ENCODE measurements around the gene SELP. TPM values are rescaled to one million over a fixed set of nuclear protein-coding genes. Genes with fewer than 3 reads are reported as not detected.

The SELP gene
- polyA plus RNA-seq, 1 experiment = not detected

- no peak for DNase-seq (ENCODE audit: low read depth, low spot score)
- peaks cover 2% of the 10 kb centered on the region for H3K27me3 ChIP-seq (ENCODE audit: control insufficient read depth, insufficient read depth, low read length)
- H3K4me3 ChIP-seq (ENCODE audit: low read depth, low read length) = no peak overlapping the region
- POLR2A ChIA-PET = no interaction called here
- CTCF ChIA-PET = no interaction called here
- no peaks in the 10 kb centered on the region for H3K9me3 ChIP-seq (ENCODE audit: control insufficient read depth, insufficient read depth, low read length)
- no peak overlapping the region for H3K27ac ChIP-seq (ENCODE audit: low read depth, low read length)
- no peak for TF ChIP-seq CTCF (IDR thresholded peaks at IDR 0.05; ENCODE audit: low read depth, low read length)
Measured at GRCh38 chr1:169576241-169576934, 53.5 kb downstream of the SELP start.

GRCh38 chr1:169574336-169574735, 55.6 kb downstream of the SELP start:
- POLR2A ChIA-PET = no interaction called here
- Histone ChIP-seq H3K27ac (ENCODE audit: low read depth, low read length) (no peak overlapping the region), H3K27me3 (ENCODE audit: control insufficient read depth, insufficient read depth, low read length) (peaks cover 2% of the 10 kb centered on the region), H3K4me3 (ENCODE audit: low read depth, low read length) (no peak overlapping the region), H3K9me3 (ENCODE audit: control insufficient read depth, insufficient read depth, low read length) (no peaks in the 10 kb centered on the region)
- CTCF ChIA-PET = no interaction called here
- TF ChIP-seq CTCF (IDR thresholded peaks at IDR 0.05; ENCODE audit: low read depth, low read length) = no peak
- DNase-seq (ENCODE audit: low read depth, low spot score) = no peak

DNA sequence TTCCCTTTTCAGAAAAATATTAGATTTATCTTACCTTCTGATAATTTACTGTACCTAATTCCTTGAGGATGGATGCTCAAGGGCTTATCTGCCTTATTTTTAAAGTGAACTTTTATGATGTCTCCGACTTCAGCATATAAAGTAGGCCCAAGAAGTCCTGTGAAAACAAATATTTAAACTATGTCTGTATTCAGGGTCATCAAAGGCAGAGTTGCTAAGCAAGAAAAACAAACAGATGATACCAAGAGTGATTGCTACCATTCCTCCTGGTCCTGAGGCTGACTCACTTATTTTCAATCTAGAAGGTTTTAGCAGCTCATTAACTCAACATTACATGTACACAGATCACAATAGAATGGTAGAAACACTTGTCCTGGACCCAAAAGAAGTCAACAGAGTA, 57.7 kb downstream of the SELP start:
- no peak for TF ChIP-seq CTCF (IDR thresholded peaks at IDR 0.05; ENCODE audit: low read depth, low read length)
- CTCF ChIA-PET = no interaction called here

DNA sequence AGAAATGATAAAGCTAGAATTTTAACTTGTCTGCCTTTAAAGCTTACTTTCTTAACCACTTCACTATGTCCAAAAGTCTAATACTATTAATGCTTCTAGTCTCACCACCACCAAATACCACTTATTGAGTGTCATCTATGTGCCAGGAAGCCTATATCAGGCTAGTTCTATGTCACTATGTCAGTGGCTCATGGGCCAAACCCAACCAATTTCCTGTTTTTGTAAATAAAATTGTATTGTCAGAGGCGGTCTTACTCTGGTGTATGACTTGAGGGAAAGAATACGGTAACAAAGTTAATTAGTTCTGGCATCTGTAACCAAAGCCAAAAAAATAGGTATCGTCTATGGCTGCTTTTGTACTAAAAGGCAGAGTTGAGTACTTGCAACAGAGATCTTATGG, 58.5 kb downstream of the SELP start:
- Histone ChIP-seq H3K4me3 (ENCODE audit: low read depth, low read length) (no peak overlapping the region), H3K9me3 (ENCODE audit: control insufficient read depth, insufficient read depth, low read length) (no peaks in the 10 kb centered on the region), H3K27ac (ENCODE audit: low read depth, low read length) (no peak overlapping the region), H3K27me3 (ENCODE audit: control insufficient read depth, insufficient read depth, low read length) (peaks cover 2% of the 10 kb centered on the region)
- ChIA-PET POLR2A (no interaction called here), CTCF (no interaction called here)
- no peak for TF ChIP-seq CTCF (IDR thresholded peaks at IDR 0.05; ENCODE audit: low read depth, low read length)
- no peak for DNase-seq (ENCODE audit: low read depth, low spot score)

More for the DNA sequence above, 57.7 kb downstream of the SELP start:
- H3K9me3 ChIP-seq (ENCODE audit: control insufficient read depth, insufficient read depth, low read length) = no peaks in the 10 kb centered on the region
- H3K27ac ChIP-seq (ENCODE audit: low read depth, low read length) = no peak overlapping the region
- DNase-seq (ENCODE audit: low read depth, low spot score) = no peak
- POLR2A ChIA-PET = no interaction called here
- no peak overlapping the region for H3K4me3 ChIP-seq (ENCODE audit: low read depth, low read length)
- peaks cover 2% of the 10 kb centered on the region for H3K27me3 ChIP-seq (ENCODE audit: control insufficient read depth, insufficient read depth, low read length)

GRCh38 chr1:169570172-169570574, 59.8 kb downstream of the SELP start:
- H3K27me3 ChIP-seq (ENCODE audit: control insufficient read depth, insufficient read depth, low read length) = no peaks in the 10 kb centered on the region
- ChIA-PET CTCF (no interaction called here), POLR2A (no interaction called here)
- no peaks in the 10 kb centered on the region for H3K9me3 ChIP-seq (ENCODE audit: control insufficient read depth, insufficient read depth, low read length)
- H3K4me3 ChIP-seq (ENCODE audit: low read depth, low read length) = no peak overlapping the region
- TF ChIP-seq CTCF (IDR thresholded peaks at IDR 0.05; ENCODE audit: low read depth, low read length) = no peak
- no peak for DNase-seq (ENCODE audit: low read depth, low spot score)
- H3K27ac ChIP-seq (ENCODE audit: low read depth, low read length) = no peak overlapping the region
